Endodermal cell (in vitro differentiated cells): ENCODE measurements around the gene MAPK7. TPM values are rescaled to one million over a fixed set of nuclear protein-coding genes. Genes with fewer than 3 reads are reported as not detected.

Experiments
- DNase-seq: peaks from one replicate; pipeline ENCODE4 v3.0.0-alpha.2; 2017
- H3K27ac ChIP-seq: 2 replicates; pipeline ENCODE4 v1.5.1; 2013; ENCODE audit warnings: mild to moderate bottlenecking, low read depth, low read length, moderate library complexity
- H3K27me3 ChIP-seq: 2 replicates; pipeline ENCODE4 v1.6.1; 2013; ENCODE audit warnings: mild to moderate bottlenecking, low read length, moderate library complexity; ENCODE audit not compliant: insufficient read depth, control insufficient read depth, poor library complexity, severe bottlenecking
- H3K36me3 ChIP-seq: 2 replicates; pipeline ENCODE4 v1.7.0; 2013; ENCODE audit warnings: mild to moderate bottlenecking, low read length, moderate library complexity; ENCODE audit not compliant: control insufficient read depth, insufficient read depth
- H3K4me1 ChIP-seq: one replicate; pipeline ENCODE4 v1.7.0; 2013; ENCODE audit warnings: low read length; ENCODE audit not compliant: control insufficient read depth, insufficient read depth
- H3K4me3 ChIP-seq: 2 replicates; pipeline ENCODE4 v1.5.1; 2013; ENCODE audit warnings: mild to moderate bottlenecking, low read length, moderate library complexity
- H3K9ac ChIP-seq: 2 replicates; pipeline ENCODE4 v1.6.1; 2013; ENCODE audit warnings: mild to moderate bottlenecking, low read length, moderate library complexity; ENCODE audit not compliant: poor library complexity, severe bottlenecking; ENCODE audit errors: extremely low read depth
- H3K9me3 ChIP-seq: 2 replicates; pipeline ENCODE4 v1.6.1; 2013; ENCODE audit warnings: mild to moderate bottlenecking, low read length, moderate library complexity; ENCODE audit not compliant: control insufficient read depth
- H3K27ac Mint-ChIP-seq: 2 replicates; pipeline ENCODE4 v1.8.0; 2020; ENCODE audit warnings: mixed read lengths
- H3K27me3 Mint-ChIP-seq: 2 replicates; pipeline ENCODE4 v1.8.0; 2021; ENCODE audit warnings: mild to moderate bottlenecking, mixed read lengths; ENCODE audit not compliant: insufficient read depth
- H3K36me3 Mint-ChIP-seq: 2 replicates; pipeline ENCODE4 v1.8.0; 2020; ENCODE audit warnings: low read depth, mixed read lengths
- H3K4me1 Mint-ChIP-seq: 2 replicates; pipeline ENCODE4 v1.8.0; 2020; ENCODE audit warnings: mixed read lengths
- H3K4me3 Mint-ChIP-seq: 2 replicates; pipeline ENCODE4 v1.8.0; 2020; ENCODE audit warnings: mild to moderate bottlenecking, moderate library complexity, mixed read lengths
- H3K9me3 Mint-ChIP-seq: 2 replicates; pipeline ENCODE4 v1.8.0; 2020; ENCODE audit warnings: mild to moderate bottlenecking, mixed read lengths
- WGBS, 2 experiments: methylation state at CpG; one replicate each; pipeline versions ENCODE4 v1.1.5 to v1.1.7; 2013; ENCODE audit warnings: missing lambda C conversion rate in 2 of 2, mixed read lengths in 1 of 2; ENCODE audit not compliant: insufficient coverage in 1 of 2, insufficient read length in 1 of 2; 5-methylcytosine and 5-hydroxymethylcytosine counted together
- total RNA-seq, 2 donors: library from RNA; stranded (reverse); fragmentation: NEBNext Ultra II Directional in 1 of 2; extraction: Animal tissue kit (Norgen Biotek cat#: 25700) in 1 of 2; gene quantifications; 2 replicates in 1 of 2; 3 replicates in 1 of 2; pipeline ENCODE4 v1.2.1, GENCODE V29; 2021
- TF ChIP-seq, protein P1 (sequence below): fragments of 200-600 bp; sonication (generic); conservative IDR thresholded peaks from 2 replicates; pipeline ENCODE4 v1.5.0; 2021; ENCODE audit warnings: antibody characterized with exemption, mild to moderate bottlenecking

The MAPK7 gene
- total RNA-seq, 2 donors from 2014 or later, result 33.3 to 53.4 TPM

DNA sequence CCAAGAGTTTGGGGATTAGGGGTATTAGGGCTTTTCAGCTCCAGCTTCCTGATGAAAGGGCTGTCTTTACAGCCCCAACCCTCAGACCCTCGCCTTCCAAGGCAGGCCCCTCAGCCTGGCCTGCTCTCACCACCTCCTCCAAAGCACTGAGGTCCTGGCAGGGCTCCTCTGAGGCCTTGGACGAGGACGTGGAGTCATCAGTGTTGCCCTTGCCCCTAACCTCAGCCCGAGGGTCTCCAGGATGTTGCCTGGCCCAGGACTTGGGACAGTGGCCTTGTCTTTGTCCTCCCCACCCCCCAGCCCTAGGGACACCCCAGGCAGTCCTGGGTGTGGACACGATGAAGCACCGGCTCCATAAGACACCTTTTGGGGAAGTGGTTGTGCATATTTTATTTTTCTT lies 44.0 kb upstream of the MAPK7 start:
- H3K9ac ChIP-seq, result no peak overlapping the region
- H3K4me3 ChIP-seq, result no peak overlapping the region
- Mint-ChIP-seq H3K27ac (no peak overlapping the region), H3K27me3 (no peaks in the 10 kb centered on the region), H3K4me3 (no peak overlapping the region), H3K4me1 (peaks cover 7% of the 10 kb centered on the region), H3K9me3 (no peaks in the 10 kb centered on the region), H3K36me3 (peaks cover 17% of the 10 kb centered on the region)
- DNase-seq, result no peak
- H3K27ac ChIP-seq, result no peak overlapping the region
- H3K4me1 ChIP-seq, result no peaks in the 10 kb centered on the region
- no peaks in the 10 kb centered on the region for H3K27me3 ChIP-seq
- H3K9me3 ChIP-seq, result no peaks in the 10 kb centered on the region
- peaks cover 32% of the 10 kb centered on the region for H3K36me3 ChIP-seq
- TF ChIP-seq, protein P1, sequence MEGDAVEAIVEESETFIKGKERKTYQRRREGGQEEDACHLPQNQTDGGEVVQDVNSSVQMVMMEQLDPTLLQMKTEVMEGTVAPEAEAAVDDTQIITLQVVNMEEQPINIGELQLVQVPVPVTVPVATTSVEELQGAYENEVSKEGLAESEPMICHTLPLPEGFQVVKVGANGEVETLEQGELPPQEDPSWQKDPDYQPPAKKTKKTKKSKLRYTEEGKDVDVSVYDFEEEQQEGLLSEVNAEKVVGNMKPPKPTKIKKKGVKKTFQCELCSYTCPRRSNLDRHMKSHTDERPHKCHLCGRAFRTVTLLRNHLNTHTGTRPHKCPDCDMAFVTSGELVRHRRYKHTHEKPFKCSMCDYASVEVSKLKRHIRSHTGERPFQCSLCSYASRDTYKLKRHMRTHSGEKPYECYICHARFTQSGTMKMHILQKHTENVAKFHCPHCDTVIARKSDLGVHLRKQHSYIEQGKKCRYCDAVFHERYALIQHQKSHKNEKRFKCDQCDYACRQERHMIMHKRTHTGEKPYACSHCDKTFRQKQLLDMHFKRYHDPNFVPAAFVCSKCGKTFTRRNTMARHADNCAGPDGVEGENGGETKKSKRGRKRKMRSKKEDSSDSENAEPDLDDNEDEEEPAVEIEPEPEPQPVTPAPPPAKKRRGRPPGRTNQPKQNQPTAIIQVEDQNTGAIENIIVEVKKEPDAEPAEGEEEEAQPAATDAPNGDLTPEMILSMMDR, result no peak
- 90 to 100% methylated on average over 3 to 6 of the region's 6 CpGs for WGBS, 2 experiments

GRCh38 chr17:19335951-19336631 lies 42.2 kb upstream of the MAPK7 start:
- H3K27me3 Mint-ChIP-seq, result no peaks in the 10 kb centered on the region
- TF ChIP-seq, protein P1, result no peak
- Histone ChIP-seq H3K27ac (no peak overlapping the region), H3K27me3 (no peaks in the 10 kb centered on the region), H3K4me1 (no peaks in the 10 kb centered on the region), H3K9ac (no peak overlapping the region), H3K4me3 (no peak overlapping the region), H3K36me3 (peaks cover 25% of the 10 kb centered on the region), H3K9me3 (no peaks in the 10 kb centered on the region)
- peaks cover 9% of the 10 kb centered on the region for H3K36me3 Mint-ChIP-seq
- H3K4me3 Mint-ChIP-seq, result no peak overlapping the region
- no peak overlapping the region for H3K27ac Mint-ChIP-seq
- H3K4me1 Mint-ChIP-seq, result peaks cover 7% of the 10 kb centered on the region
- WGBS, 2 experiments, result 87 to 88% methylated on average over 15 to 18 of the region's 18 CpGs
- H3K9me3 Mint-ChIP-seq, result no peaks in the 10 kb centered on the region
- DNase-seq, result peak; percentile 68

GRCh38 chr17:19336938-19337711 lies 41.2 kb upstream of the MAPK7 start:
- H3K9me3 ChIP-seq, result no peaks in the 10 kb centered on the region
- peak overlapping the region; percentile 47 for H3K27ac ChIP-seq
- no peaks in the 10 kb centered on the region for H3K9me3 Mint-ChIP-seq
- H3K9ac ChIP-seq, result no peak overlapping the region
- DNase-seq, result peak; percentile 91
- no peak overlapping the region for H3K4me3 Mint-ChIP-seq
- H3K27me3 Mint-ChIP-seq, result no peaks in the 10 kb centered on the region
- H3K36me3 Mint-ChIP-seq, result peaks cover 5% of the 10 kb centered on the region
- H3K27me3 ChIP-seq, result no peaks in the 10 kb centered on the region
- 78 to 79% methylated on average over 10 to 21 of the region's 21 CpGs for WGBS, 2 experiments
- peaks cover 12% of the 10 kb centered on the region for H3K4me1 Mint-ChIP-seq
- H3K4me3 ChIP-seq, result no peak overlapping the region
- peaks cover 15% of the 10 kb centered on the region for H3K36me3 ChIP-seq
- H3K27ac Mint-ChIP-seq, result peak overlapping the region; percentile 17
- no peaks in the 10 kb centered on the region for H3K4me1 ChIP-seq
- TF ChIP-seq, protein P1, result peak; percentile 57
